Calu3 (cell line): ENCODE measurements around the gene CPNE8. TPM values are rescaled to one million over a fixed set of nuclear protein-coding genes. Genes with fewer than 3 reads are reported as not detected.

Experiments used
- BruUV-seq: library from RNA; stranded (reverse); fragments of 400-500 nt; replicated peaks from 2 replicates; lab custom pipeline; 2021; lab: Mats Ljungman, UMichigan
- CTCF ChIA-PET: fragments of 300-600 bp; sonication (Branson Sonifier 250); formaldehyde crosslinking; loops from one replicate; lab custom pipeline; 2022; ENCODE audit warnings: antibody characterized with exemption; lab: Charles Lee
- DNase-seq: peaks from one replicate; pipeline ENCODE4 v3.0.0; 2022
- H3K27ac Mint-ChIP-seq: one replicate; pipeline ENCODE4 v1.8.0; 2022; ENCODE audit warnings: mixed read lengths; ENCODE audit not compliant: unreplicated experiment
- H3K27me3 Mint-ChIP-seq: one replicate; pipeline ENCODE4 v1.8.0; 2022; ENCODE audit warnings: mixed read lengths; ENCODE audit not compliant: unreplicated experiment
- H3K36me3 Mint-ChIP-seq: one replicate; pipeline ENCODE4 v1.8.0; 2022; ENCODE audit warnings: mild to moderate bottlenecking, moderate library complexity, mixed read lengths; ENCODE audit not compliant: insufficient read depth, unreplicated experiment
- H3K4me1 Mint-ChIP-seq: one replicate; pipeline ENCODE4 v1.8.0; 2022; ENCODE audit warnings: mild to moderate bottlenecking, low read depth, mixed read lengths; ENCODE audit not compliant: unreplicated experiment
- H3K4me3 Mint-ChIP-seq: one replicate; pipeline ENCODE4 v1.8.0; 2022; ENCODE audit warnings: mild to moderate bottlenecking, low read depth, moderate library complexity, mixed read lengths; ENCODE audit not compliant: unreplicated experiment
- H3K9me3 Mint-ChIP-seq: one replicate; pipeline ENCODE4 v1.8.0; 2022; ENCODE audit warnings: low read depth, mixed read lengths; ENCODE audit not compliant: unreplicated experiment
- CTCF ChIP-seq: fragments of 200-600 bp; IDR thresholded peaks from one replicate; pipeline ENCODE4 v1.8.0; 2022; ENCODE audit warnings: antibody characterized with exemption; ENCODE audit not compliant: unreplicated experiment
- intact Hi-C: fragments of 100-400 bp; cut with micrococcal nuclease; formaldehyde crosslinking; loops from one replicate; pipeline ENCODE4 v1.10.0; 2022; ENCODE audit not compliant: unreplicated experiment
- total RNA-seq: library from RNA; stranded (reverse); gene quantifications from 2 replicates; pipeline ENCODE4 v1.2.3, GENCODE V29; 2022

The CPNE8 gene
- total RNA-seq, 1 experiment from 2014 or later: 17.8 TPM

GRCh38 chr12:38788106-38788505 lies 117.3 kb downstream of the CPNE8 start:
- DNase-seq: no peak
- no peak for TF ChIP-seq CTCF
- no peak overlapping the region for H3K4me3 Mint-ChIP-seq
- no peaks in the 10 kb centered on the region for H3K27me3 Mint-ChIP-seq
- H3K27ac Mint-ChIP-seq: no peak overlapping the region
- intact Hi-C loops: no loop called here
- no peaks in the 10 kb centered on the region for H3K36me3 Mint-ChIP-seq
- peaks cover 16% of the 10 kb centered on the region for H3K9me3 Mint-ChIP-seq
- CTCF ChIA-PET: no interaction called here
- BruUV-seq: no TSS peak
- no peaks in the 10 kb centered on the region for H3K4me1 Mint-ChIP-seq

DNA sequence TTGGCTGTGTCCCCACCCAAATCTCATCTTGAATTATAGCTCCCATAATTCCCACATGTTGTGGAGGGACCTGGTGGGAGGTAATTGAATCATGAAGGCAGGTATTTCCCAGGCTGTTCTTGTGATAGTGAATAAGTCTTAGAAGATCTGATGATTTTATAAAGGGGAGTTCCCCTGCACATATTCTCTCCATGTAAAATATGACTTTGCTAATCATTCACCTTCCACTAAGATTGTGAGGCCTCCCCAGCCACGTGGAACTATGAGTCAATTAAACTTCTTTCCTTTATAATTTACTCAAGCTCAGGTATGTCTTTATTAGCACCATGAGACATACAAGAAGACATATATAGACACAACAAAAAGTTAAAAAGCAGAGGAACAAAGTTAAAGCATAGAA lies 120.0 kb downstream of the CPNE8 start:
- no peaks in the 10 kb centered on the region for H3K27me3 Mint-ChIP-seq
- no peaks in the 10 kb centered on the region for H3K4me1 Mint-ChIP-seq
- CTCF ChIA-PET: no interaction called here
- intact Hi-C loops: no loop called here
- H3K36me3 Mint-ChIP-seq: no peaks in the 10 kb centered on the region
- no peak overlapping the region for H3K4me3 Mint-ChIP-seq
- H3K9me3 Mint-ChIP-seq: peaks cover 11% of the 10 kb centered on the region
- BruUV-seq: no TSS peak
- H3K27ac Mint-ChIP-seq: no peak overlapping the region
- DNase-seq: no peak
- no peak for TF ChIP-seq CTCF

DNA sequence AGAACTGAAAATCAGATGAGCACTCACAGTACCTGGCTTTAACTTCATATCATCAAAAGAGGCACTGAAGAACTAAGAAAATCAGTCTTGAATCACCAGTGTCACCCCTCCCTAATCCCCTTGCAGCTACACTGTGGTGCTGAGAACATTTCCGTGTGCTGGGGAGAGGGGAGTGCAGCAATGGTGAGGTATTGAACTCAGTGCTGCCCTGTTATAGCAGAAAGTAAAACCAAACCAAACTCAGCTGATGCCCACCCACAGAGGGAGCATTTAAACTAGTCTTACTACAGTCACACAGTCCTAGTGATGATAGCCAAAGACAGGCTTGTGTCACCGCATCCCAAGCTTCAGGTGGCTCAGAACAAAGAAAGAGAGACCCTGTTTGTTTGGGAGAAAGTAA lies 122.1 kb downstream of the CPNE8 start:
- no peaks in the 10 kb centered on the region for H3K36me3 Mint-ChIP-seq
- CTCF ChIA-PET: no interaction called here
- BruUV-seq: no TSS peak
- H3K27me3 Mint-ChIP-seq: no peaks in the 10 kb centered on the region
- no peak for TF ChIP-seq CTCF
- H3K4me1 Mint-ChIP-seq: no peaks in the 10 kb centered on the region
- DNase-seq: no peak
- intact Hi-C loops: no loop called here
- H3K9me3 Mint-ChIP-seq: peaks cover 11% of the 10 kb centered on the region
- no peak overlapping the region for H3K27ac Mint-ChIP-seq
- H3K4me3 Mint-ChIP-seq: no peak overlapping the region

DNA sequence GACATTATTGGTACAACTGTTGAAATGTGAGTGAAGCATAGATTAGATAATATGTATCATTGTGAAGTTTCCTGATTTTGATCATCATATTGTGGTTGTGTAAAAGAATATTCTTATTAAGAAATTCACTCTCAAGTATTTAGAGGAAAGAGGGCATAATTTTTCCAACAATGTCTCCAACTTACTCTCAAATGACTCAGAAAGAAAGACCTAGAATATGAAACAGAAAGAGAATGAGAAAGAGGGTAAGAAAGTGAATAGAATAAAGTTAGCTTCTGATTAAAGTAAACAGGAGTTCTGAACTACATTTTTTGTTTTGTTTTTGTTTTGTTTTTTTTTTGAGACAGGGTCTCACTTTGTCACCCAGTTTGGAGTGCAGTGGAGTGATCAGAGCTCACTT lies 123.0 kb downstream of the CPNE8 start:
- Mint-ChIP-seq H3K9me3 (peaks cover 7% of the 10 kb centered on the region), H3K4me1 (no peaks in the 10 kb centered on the region), H3K4me3 (no peak overlapping the region), H3K27me3 (no peaks in the 10 kb centered on the region), H3K36me3 (no peaks in the 10 kb centered on the region), H3K27ac (no peak overlapping the region)
- DNase-seq: no peak
- no peak for TF ChIP-seq CTCF
- intact Hi-C loops: no loop called here
- CTCF ChIA-PET: interaction anchor here (0.7 kb wide), 1 partner anchor 83 kb away, joined by 3 read pairs; no protein-coding TSS in a partner anchor
- no TSS peak for BruUV-seq
